Epidermal melanocyte (primary cell): ENCODE data around the gene SUPT6H.
A peak's percentile ranks its signal among the peaks of the same experiment; 100 is the strongest.
"Not testable (repeated sequence)": the region's sequence is repeated elsewhere in the genome, so short reads cannot be mapped to it uniquely, and the experiment has no call there.

Source experiments
- DNase-seq: peaks from one replicate; pipeline ENCODE4 v3.0.0; 2011; ENCODE audit warnings: low spot score; ENCODE audit not compliant: insufficient read length

Gene SUPT6H

DNA sequence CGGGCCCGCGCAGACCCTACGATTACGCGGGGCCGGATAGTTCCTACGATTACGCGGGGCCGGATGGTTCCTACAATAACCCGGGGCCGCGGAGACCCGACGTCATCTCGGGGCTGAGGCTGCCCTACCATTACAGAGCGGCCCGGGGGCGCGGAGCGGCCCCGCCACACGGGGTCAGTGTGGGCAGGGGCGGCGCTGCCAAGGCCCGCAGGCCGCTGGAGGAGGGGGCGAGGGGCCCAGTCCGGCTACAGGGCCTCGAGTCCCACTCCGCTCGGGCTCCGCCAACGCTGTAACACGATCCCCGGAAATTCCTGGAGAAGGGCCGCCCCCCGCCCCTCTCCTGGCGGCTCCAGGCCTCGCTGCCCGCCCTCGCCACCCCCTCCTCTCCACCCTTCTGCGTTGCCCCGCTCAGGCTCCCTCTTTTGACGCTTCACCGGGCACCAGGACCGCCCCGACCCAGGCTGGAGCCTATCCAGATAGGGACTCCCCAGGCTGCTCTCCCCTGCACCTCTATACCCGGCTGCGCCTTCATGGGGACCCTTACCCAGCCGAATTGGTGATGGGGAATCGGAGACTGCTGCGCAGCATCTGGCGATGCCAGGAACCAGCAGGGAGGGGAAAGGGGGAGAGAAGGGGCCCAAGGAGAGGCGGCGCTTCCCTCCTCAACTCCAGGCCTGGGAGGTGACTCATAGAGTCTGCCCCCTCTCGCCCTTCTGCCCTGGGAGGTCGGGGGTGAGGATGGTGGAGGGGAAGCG is 55.8 kb downstream of the SUPT6H start, which contains the start of gene RAB34:
Gene RAB34 (minus strand): TSS at position 291 of the 755 bp plus-strand sequence. CDS start 602 bp downstream, outside the sequence.
- DNase-seq: peak; percentile 63

DNA sequence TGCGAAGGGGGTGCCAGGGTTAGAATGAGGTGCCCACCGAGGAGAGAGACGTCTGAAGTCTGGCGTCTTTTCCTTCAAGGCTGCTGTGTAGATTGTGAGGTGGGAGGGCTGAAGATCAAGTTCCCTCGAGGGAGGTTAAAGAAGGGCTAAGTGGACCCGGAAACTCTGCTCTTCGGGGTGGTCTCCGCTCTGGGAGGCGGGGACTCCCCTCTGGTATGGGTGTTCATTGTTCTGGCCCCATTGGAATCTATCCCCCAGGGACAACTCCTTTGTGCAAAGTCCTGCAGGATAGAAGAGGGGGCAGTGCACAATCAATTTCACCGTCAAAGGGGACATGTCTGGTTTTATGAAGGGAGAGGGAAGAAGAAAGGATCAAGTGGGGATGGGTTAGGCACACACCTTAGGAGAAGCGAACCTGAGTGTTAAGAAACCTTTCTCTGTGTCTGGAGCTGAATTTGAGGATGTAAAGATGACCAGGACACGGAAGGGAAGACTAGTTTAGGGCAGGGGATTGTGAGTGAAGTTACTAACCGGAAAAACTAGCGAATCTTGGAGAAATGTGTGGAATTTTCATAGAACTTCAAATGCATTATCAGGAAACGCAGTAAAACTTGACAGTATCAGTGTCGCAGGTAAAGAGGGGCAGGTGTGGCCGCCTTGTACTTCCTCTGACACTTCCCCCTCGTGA is 56.5 kb downstream of the SUPT6H start:
- DNase-seq: no peak

DNA sequence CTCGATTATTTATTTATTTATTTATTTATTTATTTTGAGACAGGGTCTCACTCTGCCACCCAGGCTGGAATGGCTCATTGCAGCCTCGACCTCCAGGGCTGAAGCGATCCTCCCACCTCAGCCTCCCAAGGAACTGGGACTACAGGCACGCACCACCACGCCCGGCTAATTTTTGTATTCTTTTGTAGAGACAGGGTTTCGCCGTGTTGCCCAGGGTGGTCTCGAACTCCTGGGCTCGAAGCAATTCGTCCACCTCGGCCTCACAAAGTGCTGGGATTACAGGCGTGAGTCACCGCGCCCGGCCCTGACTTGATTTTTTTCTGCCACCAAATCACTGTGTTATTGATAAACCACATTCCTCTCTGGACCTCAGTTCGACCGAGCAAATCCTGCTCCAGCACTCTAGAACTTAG is 57.0 kb downstream of the SUPT6H start:
- DNase-seq: no peak

GRCh38 chr17:28720247-28720996 is 58.4 kb downstream of the SUPT6H start:
- DNase-seq: no peak

GRCh38 chr17:28720997-28721329 is 59.0 kb downstream of the SUPT6H start:
- not testable (repeated sequence) for DNase-seq

- no peak for DNase-seq
These were observed 60.6 kb downstream of the SUPT6H start for GRCh38 chr17:28722417-28723158.

DNA sequence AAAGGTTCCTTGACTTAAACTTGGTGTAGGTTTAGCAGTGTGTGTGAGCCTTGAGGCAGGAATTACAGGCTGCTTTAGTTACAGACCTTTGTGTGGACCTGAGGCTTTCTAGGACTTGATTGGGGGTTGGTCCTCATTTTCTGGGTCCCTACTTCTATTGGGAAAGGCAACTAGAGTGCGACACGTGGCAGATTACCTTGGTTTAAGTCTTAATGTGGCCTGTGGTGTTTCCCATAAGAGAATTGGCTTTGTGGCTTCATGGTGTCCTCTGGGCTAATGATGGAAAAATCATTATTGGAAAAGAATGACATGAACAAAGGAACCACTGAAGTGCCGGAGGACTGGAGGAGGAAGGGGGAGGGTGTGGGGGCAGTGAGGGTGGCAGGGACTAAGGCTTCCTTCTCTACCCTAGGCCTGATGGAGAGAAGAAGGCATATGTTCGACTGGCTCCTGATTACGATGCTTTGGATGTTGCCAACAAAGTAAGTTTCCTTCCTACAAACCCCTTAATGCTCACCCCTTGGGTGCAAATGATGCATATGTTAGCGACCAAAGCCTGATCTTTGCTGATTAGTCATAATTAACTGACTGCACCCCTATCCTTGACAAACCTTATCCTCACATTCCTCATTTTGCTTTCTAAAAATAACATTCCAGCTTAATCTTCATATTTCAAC is 61.3 kb downstream of the SUPT6H start:
- DNase-seq: no peak

DNA sequence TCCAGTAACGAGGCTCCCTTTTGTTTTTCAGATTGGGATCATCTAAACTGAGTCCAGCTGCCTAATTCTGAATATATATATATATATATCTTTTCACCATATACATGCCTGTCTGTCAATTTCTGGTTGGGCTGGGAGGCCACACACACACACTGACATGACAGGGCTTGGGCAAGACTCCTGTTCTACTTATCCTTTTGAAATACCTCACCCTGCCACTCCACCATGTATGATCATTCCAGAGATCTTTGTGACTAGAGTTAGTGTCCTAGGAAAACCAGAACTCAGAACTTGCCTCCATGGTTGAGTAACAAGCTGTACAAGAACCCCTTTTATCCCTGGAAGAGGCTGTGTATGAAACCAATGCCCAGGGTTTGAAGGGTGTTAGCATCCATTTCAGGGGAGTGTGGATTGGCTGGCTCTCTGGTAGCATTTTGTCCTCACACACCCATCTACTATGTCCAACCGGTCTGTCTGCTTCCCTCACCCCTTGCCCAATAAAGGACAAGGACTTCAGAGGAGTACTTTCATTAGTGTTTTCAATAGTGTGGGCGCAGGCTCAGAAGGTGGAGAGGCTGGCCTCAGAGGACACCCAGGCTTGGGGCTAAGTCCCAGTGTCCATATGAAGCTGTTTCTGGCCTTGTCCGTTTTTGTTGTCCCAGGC is 62.0 kb downstream of the SUPT6H start:
- peak; percentile 5 for DNase-seq

GRCh38 chr17:28724500-28725165 is 62.6 kb downstream of the SUPT6H start:
- DNase-seq: no peak

GRCh38 chr17:28725166-28725659 is 63.2 kb downstream of the SUPT6H start:
- DNase-seq: no peak

DNA sequence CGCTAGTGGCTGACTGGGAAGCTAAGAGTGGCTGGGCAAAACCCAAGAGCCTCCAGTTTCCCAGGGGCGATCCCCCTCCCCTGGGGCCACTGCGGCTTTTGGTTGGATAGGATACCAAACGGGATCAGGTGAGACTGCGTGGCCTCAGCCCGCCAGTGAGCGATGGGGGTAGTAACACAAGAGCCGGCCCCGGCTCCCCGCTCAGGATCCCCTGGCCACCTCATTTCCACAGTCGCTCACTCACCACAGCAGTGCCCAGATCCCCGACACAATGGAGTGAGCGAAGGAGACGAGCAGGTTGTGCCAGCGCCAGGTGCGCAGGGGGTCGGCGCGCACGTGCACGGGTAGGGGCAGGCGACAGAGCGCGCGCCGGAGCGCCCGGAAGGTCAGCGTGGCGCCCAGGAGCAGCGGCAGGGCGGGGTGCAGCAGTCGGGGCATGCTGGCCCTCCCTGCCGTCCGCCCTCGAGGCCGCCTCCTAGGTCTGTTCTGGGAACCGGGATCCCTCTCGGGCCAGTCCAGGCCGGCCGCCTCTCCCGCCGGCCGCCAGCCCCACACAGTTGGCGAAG is 63.7 kb downstream of the SUPT6H start:
- DNase-seq: peak; percentile 16

- peak; percentile 77 for DNase-seq
These were observed 64.2 kb downstream of the SUPT6H start, which contains the start of gene TLCD1 for GRCh38 chr17:28726226-28726626. TSS of gene TLCD1 (minus strand) at chr17:28726233. CDS start at chr17:28726097, 136 bp downstream.

GRCh38 chr17:28726627-28727491 is 64.9 kb downstream of the SUPT6H start:
- peak; percentile 87 for DNase-seq

DNA sequence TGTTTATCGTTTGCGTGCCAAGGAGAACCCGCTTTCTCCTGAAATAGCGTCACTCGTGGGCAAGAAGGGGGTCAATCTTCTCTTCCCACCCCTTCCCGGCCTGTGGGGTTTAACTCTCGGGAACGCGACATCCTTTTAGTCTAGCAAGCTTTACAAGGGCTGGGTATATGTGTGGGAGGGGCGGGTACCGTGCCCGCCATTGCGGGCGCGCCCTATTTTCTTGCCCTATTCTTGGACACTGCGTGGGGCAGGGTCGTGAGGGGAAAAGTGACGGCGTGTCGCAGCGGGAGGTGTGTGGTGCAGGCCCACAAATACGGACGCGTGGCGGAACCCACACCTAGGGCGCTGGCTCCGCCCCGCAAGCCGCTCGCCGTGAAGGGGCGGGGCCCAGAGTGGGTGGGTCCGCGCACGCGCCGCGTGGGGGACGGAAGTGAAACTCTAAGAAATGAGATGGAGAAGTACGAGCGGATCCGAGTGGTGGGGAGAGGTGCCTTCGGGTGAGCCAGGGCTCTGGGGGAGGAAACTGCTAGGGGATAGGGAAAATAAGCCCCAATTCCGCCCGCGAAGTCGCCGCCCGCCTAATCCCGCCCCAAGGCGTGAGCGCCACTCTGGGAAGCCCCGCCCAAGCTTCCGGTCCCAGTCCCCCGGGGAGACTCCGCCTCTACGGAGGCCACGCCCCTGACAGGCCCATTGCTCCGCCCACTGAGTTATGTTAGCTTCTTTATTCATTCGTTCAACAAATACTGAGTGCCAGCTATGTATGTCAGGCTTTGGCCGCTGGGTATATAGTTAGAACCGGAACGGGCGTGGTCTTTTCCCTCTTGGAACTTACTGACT is 66.6 kb downstream of the SUPT6H start, which contains the start of gene NEK8:
Gene NEK8 (plus strand): TSS at position 425 of the 837 bp plus-strand sequence. CDS start 26 bp downstream, at position 451.
- peak; percentile 93 for DNase-seq

- DNase-seq: no peak
These were observed 67.9 kb downstream of the SUPT6H start for GRCh38 chr17:28729950-28730330.

GRCh38 chr17:28733346-28733745 is 71.3 kb downstream of the SUPT6H start:
- DNase-seq: peak; percentile 61

DNA sequence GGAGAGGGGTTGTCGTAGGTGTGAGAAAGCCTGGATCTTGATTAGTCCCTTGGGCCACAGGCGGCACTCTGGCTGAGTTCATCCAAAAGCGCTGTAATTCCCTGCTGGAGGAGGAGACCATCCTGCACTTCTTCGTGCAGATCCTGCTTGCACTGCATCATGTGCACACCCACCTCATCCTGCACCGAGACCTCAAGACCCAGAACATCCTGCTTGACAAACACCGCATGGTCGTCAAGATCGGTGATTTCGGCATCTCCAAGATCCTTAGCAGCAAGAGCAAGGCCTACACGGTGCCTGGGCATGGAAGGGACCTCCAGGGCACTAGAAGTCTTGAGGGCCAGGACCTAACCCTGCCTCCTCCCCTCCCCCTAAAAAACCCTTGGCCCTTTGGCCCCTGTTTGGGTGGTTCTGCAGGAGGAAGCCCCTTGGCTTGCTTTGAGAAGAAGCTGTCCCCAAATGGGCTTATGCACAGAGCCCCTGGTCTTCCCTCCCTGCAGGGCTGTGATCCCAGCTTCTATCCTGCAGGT is 72.8 kb downstream of the SUPT6H start:
- no peak for DNase-seq
